IMR-90 (cell line): Measurements from ENCODE around the gene TMEM145. TPM values are rescaled to one million over a fixed set of nuclear protein-coding genes. Genes with fewer than 3 reads are reported as not detected.
A peak's percentile ranks its signal among the peaks of the same experiment; 100 is the strongest.

ENCODE experiments used
- ATAC-seq: fragments of 200-7000 bp; cut with Tn5 transposase; 2 replicates; pipeline ENCODE4 v1.9.1; 2020; ENCODE audit warnings: low read depth, mild to moderate bottlenecking, moderate library complexity
- BruUV-seq: library from RNA; stranded (reverse); fragments of 400-500 nt; replicated peaks from 2 replicates; lab custom pipeline; 2021; lab: Mats Ljungman, UMichigan
- CTCF ChIA-PET: fragments of 300-600 bp; formaldehyde crosslinking; extraction: SDS; loops from one replicate; lab custom pipeline; 2021; ENCODE audit warnings: antibody characterized with exemption; lab: Yijun Ruan, JAX
- POLR2A ChIA-PET: fragments of 300-600 bp; sonication (Branson Sonifier 250); formaldehyde crosslinking; loops from one replicate; lab custom pipeline; 2022; ENCODE audit warnings: antibody characterized with exemption; ENCODE audit not compliant: unreplicated experiment; lab: Charles Lee
- DNase-seq: peaks from one replicate; pipeline ENCODE4 v3.0.0; 2013
- H2AFZ ChIP-seq: replicated peaks from 2 replicates; pipeline ENCODE3; 2013; ENCODE audit warnings: low read length, mild to moderate bottlenecking; ENCODE audit not compliant: poor library complexity
- H2AK5ac ChIP-seq: 2 replicates; pipeline ENCODE4 v1.6.1; 2013; ENCODE audit warnings: low read depth, low read length, inconsistent platforms
- H2AK9ac ChIP-seq: replicated peaks from 2 replicates; pipeline ENCODE3; 2013; ENCODE audit warnings: mild to moderate bottlenecking, low read depth, low read length, moderate library complexity; ENCODE audit not compliant: poor library complexity
- H2BK120ac ChIP-seq: 2 replicates; pipeline ENCODE4 v1.6.1; 2013; ENCODE audit warnings: low read depth, low read length, inconsistent platforms
- H2BK15ac ChIP-seq: 3 replicates; pipeline ENCODE4 v1.6.1; 2013; ENCODE audit warnings: low read depth, low read length, inconsistent platforms
- H2BK20ac ChIP-seq: 2 replicates; pipeline ENCODE4 v1.6.1; 2013; ENCODE audit warnings: low read depth, mild to moderate bottlenecking, inconsistent platforms, low read length, moderate library complexity
- H2BK5ac ChIP-seq: 2 replicates; pipeline ENCODE4 v1.6.1; 2013; ENCODE audit warnings: mild to moderate bottlenecking, low read depth, low read length, inconsistent platforms; ENCODE audit not compliant: poor library complexity, severe bottlenecking
- H3K14ac ChIP-seq: replicated peaks from 2 replicates; pipeline ENCODE4 v1.6.1; 2013; ENCODE audit warnings: low read depth, low read length, inconsistent platforms
- H3K18ac ChIP-seq: 2 replicates; pipeline ENCODE4 v1.6.1; 2013; ENCODE audit warnings: low read depth, low read length, control low read depth
- H3K23ac ChIP-seq: 2 replicates; pipeline ENCODE4 v1.6.1; 2013; ENCODE audit warnings: low read depth, low read length, inconsistent platforms
- H3K27ac ChIP-seq: 2 replicates; pipeline ENCODE4 v1.5.1; 2013; ENCODE audit warnings: mild to moderate bottlenecking, control low read depth, low read length; ENCODE audit not compliant: insufficient read depth
- H3K27me3 ChIP-seq: 2 replicates; pipeline ENCODE4 v1.6.1; 2013; ENCODE audit warnings: low read length; ENCODE audit not compliant: control insufficient read depth, insufficient read depth
- H3K36me3 ChIP-seq: 2 replicates; pipeline ENCODE4 v1.6.1; 2013; ENCODE audit warnings: low read length, mixed read lengths; ENCODE audit not compliant: control insufficient read depth, insufficient read depth
- H3K4ac ChIP-seq: 2 replicates; pipeline ENCODE4 v1.6.1; 2013; ENCODE audit warnings: low read depth, low read length, inconsistent platforms
- H3K4me1 ChIP-seq: 2 replicates; pipeline ENCODE4 v1.6.1; 2013; ENCODE audit warnings: low read length, mixed read lengths; ENCODE audit not compliant: control insufficient read depth, insufficient read depth
- H3K4me2 ChIP-seq: 2 replicates; pipeline ENCODE4 v1.6.1; 2013; ENCODE audit warnings: low read depth, mild to moderate bottlenecking, control low read depth, low read length, moderate library complexity
- H3K4me3 ChIP-seq: 2 replicates; pipeline ENCODE4 v1.5.1; 2013; ENCODE audit warnings: low read depth, mild to moderate bottlenecking, control low read depth, low read length, moderate library complexity; ENCODE audit not compliant: insufficient read depth
- H3K56ac ChIP-seq: 2 replicates; pipeline ENCODE4 v1.6.1; 2013; ENCODE audit warnings: low read length, inconsistent platforms; ENCODE audit not compliant: insufficient read depth; ENCODE audit errors: extremely low read depth
- H3K79me1 ChIP-seq, 2 experiments: 2 replicates each; pipeline ENCODE4 v1.6.1; 2013; ENCODE audit warnings: low read length in 2 of 2, inconsistent platforms in 1 of 2, low read depth in 1 of 2
- H3K9ac ChIP-seq: 2 replicates; pipeline ENCODE4 v1.6.1; 2013; ENCODE audit warnings: low read depth, low read length, control low read depth
- H3K9me1 ChIP-seq: 2 replicates; pipeline ENCODE4 v1.6.1; 2013; ENCODE audit warnings: low read length, inconsistent platforms; ENCODE audit not compliant: insufficient read depth
- H3K9me3 ChIP-seq: 2 replicates; pipeline ENCODE4 v1.6.1; 2013; ENCODE audit warnings: low read length; ENCODE audit not compliant: control insufficient read depth, insufficient read depth
- H4K20me1 ChIP-seq: 2 replicates; pipeline ENCODE4 v1.6.1; 2013; ENCODE audit warnings: low read length, inconsistent platforms; ENCODE audit not compliant: insufficient read depth
- H4K5ac ChIP-seq: 2 replicates; pipeline ENCODE4 v1.6.1; 2013; ENCODE audit warnings: mild to moderate bottlenecking, low read depth, low read length, control low read depth
- H4K8ac ChIP-seq, 2 experiments: 2 replicates each; pipeline ENCODE4 v1.6.1; 2013; ENCODE audit warnings: low read depth in 2 of 2, low read length in 2 of 2, control low read depth in 1 of 2, inconsistent platforms in 1 of 2
- H4K91ac ChIP-seq: 2 replicates; pipeline ENCODE4 v1.6.1; 2013; ENCODE audit warnings: low read depth, low read length, inconsistent platforms; ENCODE audit not compliant: insufficient read depth
- BHLHE40 ChIP-seq: fragments of 150-350 bp; IDR thresholded peaks from 2 replicates; pipeline ENCODE4 v1.6.1; 2016; ENCODE audit warnings: mild to moderate bottlenecking, low read depth, low read length
- CEBPB ChIP-seq: IDR thresholded peaks from 2 replicates; pipeline ENCODE4 v1.6.1; 2012; ENCODE audit warnings: low read depth, low read length, improper control_type of control experiment
- CTCF ChIP-seq: conservative IDR thresholded peaks from 2 replicates; pipeline ENCODE4 v1.5.1; 2012; ENCODE audit warnings: mild to moderate bottlenecking, low read depth, low read length, improper control_type of control experiment
- ELK1 ChIP-seq: fragments of 150-350 bp; IDR thresholded peaks from 2 replicates; pipeline ENCODE4 v1.6.1; 2016; ENCODE audit warnings: low read depth, mild to moderate bottlenecking, low read length, moderate library complexity, borderline replicate concordance
- MAZ ChIP-seq: IDR thresholded peaks from 2 replicates; pipeline ENCODE4 v1.6.1; 2012; ENCODE audit warnings: low read depth, mild to moderate bottlenecking, low read length, improper control_type of control experiment, moderate library complexity, borderline replicate concordance
- MXI1 ChIP-seq: IDR thresholded peaks from 2 replicates; pipeline ENCODE4 v1.6.1; 2012; ENCODE audit warnings: low read depth, mild to moderate bottlenecking, low read length, moderate library complexity, borderline replicate concordance
- NFE2L2 ChIP-seq: fragments of 150-350 bp; IDR thresholded peaks from 2 replicates; pipeline ENCODE4 v1.6.1; 2016; ENCODE audit warnings: low read depth, mild to moderate bottlenecking, low read length
- POLR2A ChIP-seq: IDR thresholded peaks from 2 replicates; pipeline ENCODE4 v1.6.1; 2012; ENCODE audit warnings: mild to moderate bottlenecking, low read depth, low read length
- RAD21 ChIP-seq: IDR thresholded peaks from 2 replicates; pipeline ENCODE4 v1.6.1; 2012; ENCODE audit warnings: low read length, improper control_type of control experiment
- RCOR1 ChIP-seq: IDR thresholded peaks from 2 replicates; pipeline ENCODE4 v1.6.1; 2012; ENCODE audit warnings: mild to moderate bottlenecking, low read length, improper control_type of control experiment; ENCODE audit not compliant: insufficient replicate concordance
- RFX5 ChIP-seq: IDR thresholded peaks from 2 replicates; pipeline ENCODE4 v1.8.0; 2012; ENCODE audit warnings: low read depth, mild to moderate bottlenecking, low read length, moderate library complexity
- SMC3 ChIP-seq: fragments of 150-350 bp; IDR thresholded peaks from 2 replicates; pipeline ENCODE4 v1.6.1; 2016; ENCODE audit warnings: low read depth, mild to moderate bottlenecking, antibody characterized with exemption, low read length, moderate library complexity
- USF2 ChIP-seq: fragments of 150-350 bp; IDR thresholded peaks from 2 replicates; pipeline ENCODE4 v1.6.1; 2017; ENCODE audit warnings: mild to moderate bottlenecking, antibody characterized with exemption, low read length, low read depth
- WGBS, 2 experiments: methylation state at CpG; one replicate each; pipeline versions ENCODE4 v1.1.5 to v1.1.7; 2013; ENCODE audit warnings: missing lambda C conversion rate in 2 of 2; ENCODE audit not compliant: insufficient read length in 1 of 2; ENCODE audit errors: extremely low coverage in 2 of 2; 5-methylcytosine and 5-hydroxymethylcytosine counted together
- dilution Hi-C: fragments of 300-500 bp; cut with HindIII; formaldehyde crosslinking; loops from one replicate; pipeline ENCODE4 v1.14.3; 2018; ENCODE audit warnings: low sequenced_read_pairs; ENCODE audit not compliant: unreplicated experiment
- in situ Hi-C: fragments of 300-500 bp; cut with MboI; formaldehyde crosslinking; loops from 3 replicates; pipeline ENCODE4 v1.14.3; 2019; ENCODE audit warnings: low sequenced_read_pairs, inconsistent platforms, mixed read lengths
- intact Hi-C: fragments of 100-400 bp; cut with micrococcal nuclease; formaldehyde crosslinking; loops from 2 replicates; pipeline ENCODE4 v1.10.0; 2022
- polyA plus RNA-seq, 3 experiments: library from polyadenylated mRNA; depleted of rRNA; stranded (reverse); fragments of >200 nt; gene quantifications; 2 replicates each; pipeline ENCODE4 v1.2.3, GENCODE V29; 2012; ENCODE audit warnings: low replicate concordance in 1 of 3
- total RNA-seq: library from RNA; depleted of rRNA; stranded (reverse); fragments of >200 nt; gene quantifications from 2 replicates; pipeline ENCODE4 v1.2.3, GENCODE V29; 2012

TMEM145 gene
- total and polyA plus RNA-seq, 2 of the 4 experiments (the other 2 are of a cell fraction) = under 0.01 to 0.41 TPM

- Histone ChIP-seq H3K36me3 (peaks cover 49% of the 10 kb centered on the region), H4K5ac (no peak overlapping the region), H3K4me2 (no peak overlapping the region), H3K4ac (no peak overlapping the region), H4K91ac (no peak overlapping the region), H3K79me1 (peaks cover 3 to 10% of the 10 kb centered on the region in 2 experiments; a peak in 3 of 4 replicates), H2BK15ac (no peak overlapping the region), H3K27ac (no peak overlapping the region), H3K27me3 (no peaks in the 10 kb centered on the region), H4K20me1 (peaks cover 10% of the 10 kb centered on the region), H3K23ac (no peak overlapping the region), H4K8ac (no peak overlapping the region), H2BK5ac (no peak overlapping the region), H2BK20ac (no peak overlapping the region), H3K4me3 (no peak overlapping the region), H3K14ac (no peak overlapping the region), H2BK120ac (no peak overlapping the region), H3K9me1 (0 out of 2 replicates have a peak, but pooled peaks cover 3% of the 10 kb centered on the region), H2AK9ac (peak overlapping the region; percentile 66), H3K9ac (no peak overlapping the region), H3K9me3 (no peaks in the 10 kb centered on the region), H3K56ac (no peak overlapping the region), H2AK5ac (0 out of 2 replicates have a peak overlapping the region, but pooled peaks have one; percentile 83), H2AFZ (peak overlapping the region; percentile 3), H3K4me1 (no peaks in the 10 kb centered on the region), H3K18ac (no peak overlapping the region)
- dilution Hi-C loops (no loop called here), intact Hi-C loops (loop anchor here (1.0 to 5.0 kb wide), 2 partner anchors 50 to 164 kb away; partner anchors contain the start of gene POU2F2), in situ Hi-C loops (no loop called here)
- POLR2A ChIA-PET = interaction anchor here (0.9 kb wide), 1 partner anchor 50 kb away, joined by 3 read pairs; no protein-coding TSS in a partner anchor
- ATAC-seq = peak; percentile 96
- TF ChIP-seq SMC3 = peak; percentile 71
- no peak for TF ChIP-seq MXI1
- no peak for TF ChIP-seq ELK1
- TF ChIP-seq CTCF = peak; percentile 80
- TF ChIP-seq RFX5 = no peak
- no peak for TF ChIP-seq RCOR1
- no peak for TF ChIP-seq POLR2A
- no peak for TF ChIP-seq BHLHE40
- TF ChIP-seq RAD21 = peak; percentile 75
- no peak for TF ChIP-seq CEBPB
- no peak for TF ChIP-seq USF2
- peak; percentile 47; the same call in 1 of the 2 replicates for TF ChIP-seq MAZ
- TF ChIP-seq NFE2L2 = no peak
- BruUV-seq = no TSS peak
- CTCF ChIA-PET = interaction anchor here (0.6 to 1.1 kb wide), 5 partner anchors 16 to 460 kb away, joined by 3 to 5 read pairs (median 3); partner anchors contain the start of gene POU2F2
- peak; percentile 41 for DNase-seq
- 100% methylated on average over 4 of the region's 6 CpGs; no CpG with 5 or more reads in 1 of the 2 experiments for WGBS, 2 experiments
Observed at GRCh38 chr19:42295831-42296525, 17.1 kb upstream of the TMEM145 start.
